G401 (cell line): ENCODE measurements around the gene SCAMP4. TPM values are rescaled to one million over a fixed set of nuclear protein-coding genes. Genes with fewer than 3 reads are reported as not detected.
A peak's percentile ranks its signal among the peaks of the same experiment; 100 is the strongest.
"Not testable (repeated sequence)": the region's sequence is repeated elsewhere in the genome, so short reads cannot be mapped to it uniquely, and the experiment has no call there.

Experiments
- DNase-seq: peaks from one replicate; pipeline ENCODE4 v3.0.0-alpha.2; 2015; ENCODE audit warnings: low spot score
- in situ Hi-C: cut with HindIII; loops from 2 replicates; pipeline ENCODE4 v1.10.0; 2016; ENCODE audit warnings: low sequenced_read_pairs, mixed read lengths
- total RNA-seq: library from RNA; depleted of rRNA; stranded (reverse); fragments of >200 nt; shearing (Covaris generic); gene quantifications from 2 replicates; pipeline ENCODE4 v1.2.3, GENCODE V29; 2014

Gene SCAMP4
- total RNA-seq, 1 experiment from 2014 or later: 45.9 TPM

DNA sequence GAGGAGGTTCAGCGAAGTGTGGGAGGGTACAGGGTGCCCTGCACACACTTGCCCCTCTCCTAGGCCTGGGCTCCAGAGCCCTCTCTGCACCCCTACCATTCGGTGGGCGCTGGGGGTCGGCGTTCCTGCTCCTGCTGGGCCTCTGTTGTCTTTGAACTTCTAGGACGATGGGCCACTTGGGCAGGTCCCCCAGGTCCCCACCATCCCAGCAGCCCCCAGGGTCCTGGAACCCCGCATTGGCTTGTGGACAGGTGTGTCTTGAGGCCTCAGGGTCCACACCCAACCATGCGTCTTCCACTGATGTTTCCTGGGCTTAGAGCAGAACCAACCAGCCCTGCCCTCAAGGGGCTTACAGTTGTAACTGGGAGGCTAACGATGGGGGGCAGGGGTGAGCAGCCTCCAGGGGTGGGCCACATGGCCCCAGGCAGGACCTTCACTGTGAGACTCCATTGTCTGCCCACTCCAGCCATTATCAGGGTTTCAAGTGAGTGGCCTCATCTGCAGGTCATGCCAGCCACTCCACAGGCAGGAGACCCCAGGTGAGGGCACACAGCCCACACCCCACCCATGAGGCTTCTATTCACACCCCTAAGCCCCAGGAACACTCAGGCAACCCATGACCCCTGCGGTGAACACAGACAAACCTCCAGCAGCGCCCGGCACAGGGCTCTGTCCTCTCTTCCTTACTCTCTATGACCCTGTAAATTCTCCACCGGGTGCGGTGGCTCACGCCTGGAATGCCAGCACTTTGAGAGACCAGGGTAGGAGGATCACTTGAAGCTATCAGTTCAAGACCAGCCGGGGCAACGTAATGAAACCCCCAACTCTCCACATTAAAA, 39.8 kb upstream of the SCAMP4 start:
- DNase-seq: no peak
- in situ Hi-C loops: no loop called here

DNA sequence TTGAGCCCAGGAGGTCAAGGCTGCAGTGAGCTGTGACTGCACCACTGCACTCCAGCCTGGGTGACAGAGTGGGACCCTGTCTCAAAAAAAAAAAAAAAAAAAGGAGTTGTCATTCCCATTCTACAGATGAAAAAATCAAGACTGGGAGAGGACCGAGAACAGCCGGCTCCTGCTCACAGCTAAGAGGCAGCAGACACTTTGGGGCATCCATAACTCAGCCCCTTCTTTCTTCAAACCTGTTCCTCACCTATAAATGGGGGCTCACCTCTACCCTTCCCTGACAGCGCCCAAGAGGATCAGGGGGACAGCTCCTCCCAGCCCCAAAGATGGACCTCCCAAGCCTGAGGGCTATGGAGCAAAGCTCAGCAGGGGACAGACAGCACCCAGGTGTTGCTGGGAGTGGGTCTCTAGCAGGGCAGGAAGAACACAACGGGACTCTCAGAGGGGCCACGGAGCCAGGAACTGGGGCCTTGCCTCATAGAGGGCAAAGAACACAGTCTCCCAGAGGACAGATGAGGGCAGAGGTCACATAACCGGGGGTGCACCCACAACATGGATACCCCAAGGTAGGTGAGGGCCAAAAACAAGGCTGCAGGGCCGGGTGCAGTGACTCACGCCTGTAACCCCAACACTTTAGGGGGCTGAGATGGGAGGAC, 38.4 kb upstream of the SCAMP4 start:
- in situ Hi-C loops: no loop called here
- DNase-seq: no peak

DNA sequence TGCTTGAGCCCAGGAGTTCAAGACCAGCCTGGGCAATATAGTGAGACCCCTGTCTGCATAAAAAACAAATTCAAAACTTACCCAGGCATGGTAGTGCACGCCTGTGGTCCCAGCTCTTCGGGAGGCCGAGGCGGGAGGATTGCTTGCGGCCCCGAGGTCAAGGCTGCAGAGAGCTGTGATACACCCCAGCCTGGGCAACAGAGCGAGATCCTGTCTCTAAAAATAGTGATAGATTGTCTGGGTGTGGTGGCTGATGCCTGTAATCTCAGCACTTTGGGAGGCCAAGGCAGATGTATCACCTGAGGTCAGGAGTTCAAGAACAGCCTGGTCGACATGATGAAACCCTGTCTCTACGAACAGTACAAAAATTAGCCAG, 37.9 kb upstream of the SCAMP4 start:
- in situ Hi-C loops: no loop called here
- DNase-seq: no peak

- in situ Hi-C loops: no loop called here
- DNase-seq: no peak
Observed at GRCh38 chr19:1868971-1869370, 36.2 kb upstream of the SCAMP4 start.

- no peak for DNase-seq
- in situ Hi-C loops: no loop called here
Observed at GRCh38 chr19:1871140-1871597, 34.0 kb upstream of the SCAMP4 start.

- no peak for DNase-seq
- in situ Hi-C loops: no loop called here
Observed at GRCh38 chr19:1871630-1872029, 33.6 kb upstream of the SCAMP4 start.

- in situ Hi-C loops: no loop called here
- DNase-seq: no peak
Observed at GRCh38 chr19:1872807-1873523, 32.2 kb upstream of the SCAMP4 start.

GRCh38 chr19:1873524-1874473, 31.4 kb upstream of the SCAMP4 start:
- peak; percentile 65 for DNase-seq
- in situ Hi-C loops: no loop called here

DNA sequence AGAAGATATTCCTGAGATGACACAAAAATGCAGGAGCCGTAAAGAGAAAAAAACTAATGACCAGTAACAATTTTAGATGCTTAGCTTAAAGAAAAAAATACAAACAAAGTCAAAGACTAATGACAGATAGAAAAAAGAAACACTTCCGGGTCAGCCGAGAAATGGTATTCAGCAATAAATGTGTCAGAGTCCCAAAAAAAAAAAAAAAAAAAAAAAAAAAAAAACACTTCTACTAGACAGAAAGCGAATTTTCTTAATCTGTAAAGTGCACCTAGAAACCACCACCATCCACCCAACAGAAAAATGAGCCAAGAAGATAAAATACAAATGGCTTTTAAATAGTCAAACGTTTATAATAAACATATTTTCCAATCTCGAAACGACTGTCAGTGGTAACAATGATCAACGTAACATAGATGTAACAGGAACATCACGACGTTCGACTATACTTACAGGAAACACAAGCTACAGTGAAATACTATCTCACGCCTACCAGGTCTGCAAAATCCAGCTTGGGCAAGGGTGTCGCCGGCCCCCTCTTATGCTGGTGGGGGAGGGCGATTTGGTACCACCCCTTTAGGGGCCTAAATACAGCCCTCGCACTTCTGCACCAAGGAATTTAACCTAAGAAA, 30.5 kb upstream of the SCAMP4 start:
- no peak for DNase-seq
- in situ Hi-C loops: no loop called here

- in situ Hi-C loops, DNase-seq: not testable (repeated sequence)
Observed at GRCh38 chr19:1875265-1875645, 29.9 kb upstream of the SCAMP4 start.

DNA sequence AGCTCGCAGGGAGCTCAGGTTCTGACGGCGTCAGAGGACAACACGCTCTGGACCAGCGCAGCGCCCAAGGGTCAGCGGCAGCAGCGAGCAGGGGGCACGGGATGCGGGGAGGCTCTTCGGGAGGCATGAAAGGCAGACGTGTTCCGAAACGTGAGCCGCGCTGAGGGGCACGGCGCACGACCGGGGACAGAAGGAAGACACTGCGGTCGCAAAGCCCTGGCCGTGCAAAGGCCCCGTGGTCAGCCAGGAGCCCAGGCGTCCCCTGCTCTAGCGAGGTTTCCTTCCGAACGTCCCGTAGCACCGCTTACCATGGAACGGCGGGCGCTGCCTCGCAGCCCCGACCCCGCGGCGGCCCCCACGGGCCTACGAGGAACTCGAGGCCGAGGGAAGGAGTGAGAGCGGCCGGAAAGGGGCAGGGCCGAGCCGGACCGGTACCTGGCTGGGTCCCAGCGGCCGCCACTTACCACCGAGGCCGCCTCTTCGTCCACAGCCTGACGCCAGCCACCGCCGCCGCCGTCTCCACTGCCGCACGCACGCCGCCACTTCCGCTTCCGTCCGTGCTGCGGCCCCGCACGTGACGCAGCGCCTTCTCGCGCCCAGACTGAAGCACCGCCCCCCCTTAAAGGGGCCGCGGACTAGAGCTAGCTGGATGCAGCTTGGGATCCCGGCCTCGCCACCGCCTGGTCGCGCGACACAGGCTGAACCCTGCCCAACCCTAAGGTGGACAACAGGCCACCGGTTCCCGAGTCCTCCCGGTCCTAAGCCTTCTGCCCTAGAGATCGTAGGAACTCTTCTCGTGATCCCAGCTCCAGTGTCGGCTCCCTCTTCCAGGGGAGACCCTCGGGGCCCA, 29.3 kb upstream of the SCAMP4 start:
- peak; percentile 93 for DNase-seq
- in situ Hi-C loops: no loop called here

GRCh38 chr19:1876496-1877279, 28.5 kb upstream of the SCAMP4 start:
- in situ Hi-C loops, DNase-seq: not testable (repeated sequence)

GRCh38 chr19:1877280-1877660, 27.9 kb upstream of the SCAMP4 start:
- DNase-seq, in situ Hi-C loops: not testable (repeated sequence)

DNA sequence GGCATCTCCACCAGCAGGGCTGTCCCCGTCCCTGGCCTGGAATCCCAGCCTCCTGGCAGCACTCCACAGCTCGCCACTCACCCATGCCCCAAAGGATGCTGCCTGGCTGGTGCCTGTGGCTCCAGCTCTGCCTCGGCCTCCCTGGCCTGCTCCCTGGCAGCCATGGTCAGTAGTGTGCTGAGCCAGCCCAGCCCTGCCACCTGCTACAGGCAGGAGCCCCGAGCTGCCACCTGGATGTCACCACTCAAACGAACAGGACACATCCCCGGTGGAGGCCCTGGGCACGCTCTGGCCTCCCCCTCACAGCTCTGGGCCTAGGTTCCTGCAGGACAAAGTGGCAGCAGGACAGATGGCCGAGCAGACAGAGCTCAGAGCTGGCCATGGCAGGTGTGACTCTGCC, 26.6 kb upstream of the SCAMP4 start:
- peak; percentile 73 for DNase-seq
- in situ Hi-C loops: not testable (repeated sequence)

DNA sequence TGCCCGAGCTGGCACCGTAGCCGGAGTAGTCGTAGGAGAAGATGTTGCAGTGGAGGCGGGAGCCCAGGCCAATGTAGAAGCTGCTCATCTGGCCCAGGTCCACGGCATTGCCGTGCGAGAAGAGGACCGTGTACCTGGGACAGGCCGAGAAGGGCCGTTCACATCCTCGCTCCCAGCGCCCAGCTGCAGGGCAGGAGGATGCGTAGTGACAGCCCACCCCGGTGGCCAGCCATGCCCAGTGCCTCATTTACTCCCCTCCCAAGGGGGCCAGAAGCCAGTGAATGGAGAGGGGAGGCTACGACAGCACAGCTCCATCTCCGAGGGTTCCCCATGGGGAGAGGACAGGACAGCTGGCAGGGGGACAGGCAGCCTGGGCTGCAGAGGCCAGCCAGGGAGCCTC, 25.2 kb upstream of the SCAMP4 start:
- in situ Hi-C loops: not testable (repeated sequence)
- peak; percentile 14 for DNase-seq

DNA sequence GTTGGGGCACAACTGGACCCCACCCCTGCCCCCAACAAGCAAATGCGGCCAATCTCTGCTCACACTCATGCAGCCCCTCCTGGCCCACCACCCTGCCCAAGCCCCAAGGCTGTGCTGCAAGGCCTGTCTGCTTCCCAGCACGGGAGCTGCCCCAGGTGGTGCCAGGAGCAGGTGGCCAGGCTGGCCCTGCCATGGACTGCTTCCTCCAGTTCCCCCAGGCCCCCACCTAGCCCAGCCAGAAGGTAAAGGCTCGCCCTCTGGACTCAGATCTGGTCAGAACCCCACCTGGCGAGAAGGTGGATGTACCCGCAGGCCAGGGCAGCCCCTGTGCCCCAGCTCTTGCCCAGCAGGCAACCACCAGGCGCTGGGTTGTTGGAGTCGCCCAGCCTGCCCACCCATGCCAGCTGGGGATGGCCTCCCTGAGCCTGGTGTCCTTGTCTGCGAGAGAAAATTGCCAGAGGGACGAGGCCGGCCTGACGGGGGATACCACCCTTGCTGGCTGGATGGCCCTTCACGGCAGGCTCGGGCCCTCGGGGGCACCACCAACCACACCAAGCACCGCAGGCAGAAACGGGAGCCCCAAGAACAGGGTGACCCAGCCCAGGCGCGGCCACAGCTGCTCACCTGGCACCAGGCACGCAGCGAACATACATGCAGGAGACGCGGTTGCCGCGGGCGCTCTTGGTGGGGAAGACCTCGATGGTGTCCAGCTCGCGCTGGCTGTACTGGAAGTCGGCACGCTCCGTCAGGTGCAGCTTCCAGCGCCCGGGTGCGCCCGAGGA, 24.4 kb upstream of the SCAMP4 start:
- peak; percentile 79 for DNase-seq
- in situ Hi-C loops: no loop called here
